ENCODE results near the gene CHRNA3. TPM values are rescaled to one million over a fixed set of nuclear protein-coding genes. Genes with fewer than 3 reads are reported as not detected.

Gene CHRNA3
- total and polyA plus RNA-seq, 2 experiments from 2014 or later: 1.7 to 2.3 TPM

DNA sequence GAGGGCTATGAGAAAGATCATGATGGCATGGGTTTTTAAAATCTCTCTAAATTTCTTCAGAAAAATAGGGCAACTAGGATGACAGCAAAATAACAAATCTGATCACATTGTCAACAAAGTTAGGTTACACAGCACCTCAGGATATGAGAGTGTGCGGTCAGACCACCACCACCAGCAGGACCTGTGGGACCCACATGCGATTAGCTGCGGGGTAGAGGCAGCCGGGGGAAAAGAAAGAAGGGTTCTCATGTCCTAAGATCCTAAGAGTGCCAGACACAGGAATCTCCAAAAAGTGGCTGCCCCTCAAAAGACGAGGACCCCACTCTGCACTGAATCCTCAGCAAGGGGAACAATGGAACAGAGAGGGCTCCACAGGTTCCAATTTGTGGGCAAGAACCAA is 15.6 kb downstream of the CHRNA3 start:
- H3K4me2 ChIP-seq: no peak overlapping the region
- WGBS (ENCODE audit: low lambda C conversion rate, missing lambda C conversion rate): 96% methylated on average over 5 of the region's 5 CpGs
- no peak for TF ChIP-seq EZH2phosphoT487 (IDR thresholded peaks at IDR 0.05; ENCODE audit: low read depth, severe bottlenecking, unreplicated experiment)
- TF ChIP-seq EZH2 (IDR thresholded peaks at IDR 0.05; ENCODE audit: borderline replicate concordance): no peak
- TF ChIP-seq, protein P1, sequence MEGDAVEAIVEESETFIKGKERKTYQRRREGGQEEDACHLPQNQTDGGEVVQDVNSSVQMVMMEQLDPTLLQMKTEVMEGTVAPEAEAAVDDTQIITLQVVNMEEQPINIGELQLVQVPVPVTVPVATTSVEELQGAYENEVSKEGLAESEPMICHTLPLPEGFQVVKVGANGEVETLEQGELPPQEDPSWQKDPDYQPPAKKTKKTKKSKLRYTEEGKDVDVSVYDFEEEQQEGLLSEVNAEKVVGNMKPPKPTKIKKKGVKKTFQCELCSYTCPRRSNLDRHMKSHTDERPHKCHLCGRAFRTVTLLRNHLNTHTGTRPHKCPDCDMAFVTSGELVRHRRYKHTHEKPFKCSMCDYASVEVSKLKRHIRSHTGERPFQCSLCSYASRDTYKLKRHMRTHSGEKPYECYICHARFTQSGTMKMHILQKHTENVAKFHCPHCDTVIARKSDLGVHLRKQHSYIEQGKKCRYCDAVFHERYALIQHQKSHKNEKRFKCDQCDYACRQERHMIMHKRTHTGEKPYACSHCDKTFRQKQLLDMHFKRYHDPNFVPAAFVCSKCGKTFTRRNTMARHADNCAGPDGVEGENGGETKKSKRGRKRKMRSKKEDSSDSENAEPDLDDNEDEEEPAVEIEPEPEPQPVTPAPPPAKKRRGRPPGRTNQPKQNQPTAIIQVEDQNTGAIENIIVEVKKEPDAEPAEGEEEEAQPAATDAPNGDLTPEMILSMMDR (IDR thresholded peaks at IDR 0.05; ENCODE audit: poor library complexity): no peak
- no peaks in the 10 kb centered on the region for H3K79me2 ChIP-seq
- no peaks in the 10 kb centered on the region for H4K20me1 ChIP-seq (ENCODE audit: insufficient read depth, poor library complexity, severe bottlenecking)
- DNase-seq (ENCODE audit: low spot score): no peak
- no peaks in the 10 kb centered on the region for H3K27me3 ChIP-seq
- no peaks in the 10 kb centered on the region for H3K36me3 ChIP-seq (replicated peaks; ENCODE audit: insufficient read depth, low read depth)
- H3K9me2 ChIP-seq (replicated peaks; ENCODE audit: insufficient read depth): no peaks in the 10 kb centered on the region
- H3K9me3 ChIP-seq (ENCODE audit: low read depth): no peaks in the 10 kb centered on the region
- no peak overlapping the region for H3K4me3 ChIP-seq
- no peaks in the 10 kb centered on the region for H3K4me1 ChIP-seq (ENCODE audit: insufficient read depth)
- H2AFZ ChIP-seq: no peak overlapping the region
- H3K27ac ChIP-seq: no peak overlapping the region

DNA sequence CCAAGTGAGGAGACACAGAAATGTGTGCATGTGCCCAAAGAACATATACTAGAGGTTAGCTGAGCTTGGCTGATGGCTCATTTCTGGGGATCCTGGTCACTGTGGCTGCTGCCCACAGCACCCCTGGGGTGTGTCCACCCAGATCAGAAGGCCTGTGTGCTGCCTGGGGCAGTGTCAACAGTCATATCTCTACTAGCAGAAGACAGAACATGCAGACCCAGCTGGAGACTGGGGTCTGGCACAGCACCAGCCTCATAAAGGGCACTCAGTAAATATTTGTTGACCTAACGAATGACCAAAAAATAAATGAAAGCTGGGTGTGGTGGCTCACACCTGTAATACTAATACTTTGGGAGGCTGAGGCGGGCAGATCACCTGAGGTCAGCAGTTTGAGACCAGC is 16.4 kb downstream of the CHRNA3 start:
- no peak for DNase-seq (ENCODE audit: low spot score)
- no peaks in the 10 kb centered on the region for H3K9me2 ChIP-seq (replicated peaks; ENCODE audit: insufficient read depth)
- no peaks in the 10 kb centered on the region for H3K4me1 ChIP-seq (ENCODE audit: insufficient read depth)
- H3K27me3 ChIP-seq: no peaks in the 10 kb centered on the region
- no peaks in the 10 kb centered on the region for H4K20me1 ChIP-seq (ENCODE audit: insufficient read depth, poor library complexity, severe bottlenecking)
- H3K27ac ChIP-seq: no peak overlapping the region
- TF ChIP-seq EZH2phosphoT487 (IDR thresholded peaks at IDR 0.05; ENCODE audit: low read depth, severe bottlenecking, unreplicated experiment) (no peak), EZH2 (IDR thresholded peaks at IDR 0.05; ENCODE audit: borderline replicate concordance) (no peak)
- TF ChIP-seq, protein P1 (IDR thresholded peaks at IDR 0.05; ENCODE audit: poor library complexity): no peak
- no peak overlapping the region for H2AFZ ChIP-seq
- no peaks in the 10 kb centered on the region for H3K36me3 ChIP-seq (replicated peaks; ENCODE audit: insufficient read depth, low read depth)
- H3K9me3 ChIP-seq (ENCODE audit: low read depth): no peaks in the 10 kb centered on the region
- WGBS (ENCODE audit: low lambda C conversion rate, missing lambda C conversion rate): 82% methylated on average over 2 of the region's 2 CpGs
- H3K4me2 ChIP-seq: no peak overlapping the region
- H3K79me2 ChIP-seq: no peaks in the 10 kb centered on the region
- H3K4me3 ChIP-seq: no peak overlapping the region

DNA sequence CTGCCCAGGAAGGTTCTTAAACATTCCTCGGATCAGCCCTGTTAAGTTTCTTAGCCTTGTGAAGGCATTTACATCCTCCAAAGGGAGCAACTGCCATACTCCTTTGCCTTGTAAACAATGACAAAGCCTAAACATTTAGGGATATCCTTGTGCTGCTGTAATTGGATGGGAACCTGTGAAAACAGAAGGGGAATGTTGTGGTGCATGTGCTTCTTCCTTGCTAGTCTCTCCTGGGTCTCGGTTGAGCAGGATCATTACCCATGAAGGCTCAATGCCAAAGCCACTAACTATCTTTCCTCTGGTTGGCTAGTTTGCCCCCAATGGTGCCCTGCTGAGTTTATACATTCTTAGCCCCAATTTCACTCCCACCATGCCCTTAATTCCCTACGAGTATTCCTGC is 17.3 kb downstream of the CHRNA3 start:
- DNase-seq (ENCODE audit: low spot score): no peak
- Histone ChIP-seq H4K20me1 (ENCODE audit: insufficient read depth, poor library complexity, severe bottlenecking) (no peaks in the 10 kb centered on the region), H3K36me3 (replicated peaks; ENCODE audit: insufficient read depth, low read depth) (no peaks in the 10 kb centered on the region), H3K9me2 (replicated peaks; ENCODE audit: insufficient read depth) (no peaks in the 10 kb centered on the region), H3K27ac (no peak overlapping the region), H3K4me1 (ENCODE audit: insufficient read depth) (no peaks in the 10 kb centered on the region), H3K27me3 (no peaks in the 10 kb centered on the region), H3K79me2 (no peaks in the 10 kb centered on the region), H2AFZ (no peak overlapping the region), H3K4me2 (no peak overlapping the region), H3K9me3 (ENCODE audit: low read depth) (no peaks in the 10 kb centered on the region), H3K4me3 (no peak overlapping the region)
- 71% methylated on average over 3 of the region's 3 CpGs for WGBS (ENCODE audit: low lambda C conversion rate, missing lambda C conversion rate)
- no peak for TF ChIP-seq EZH2 (IDR thresholded peaks at IDR 0.05; ENCODE audit: borderline replicate concordance)
- TF ChIP-seq, protein P1 (IDR thresholded peaks at IDR 0.05; ENCODE audit: poor library complexity): no peak

DNA sequence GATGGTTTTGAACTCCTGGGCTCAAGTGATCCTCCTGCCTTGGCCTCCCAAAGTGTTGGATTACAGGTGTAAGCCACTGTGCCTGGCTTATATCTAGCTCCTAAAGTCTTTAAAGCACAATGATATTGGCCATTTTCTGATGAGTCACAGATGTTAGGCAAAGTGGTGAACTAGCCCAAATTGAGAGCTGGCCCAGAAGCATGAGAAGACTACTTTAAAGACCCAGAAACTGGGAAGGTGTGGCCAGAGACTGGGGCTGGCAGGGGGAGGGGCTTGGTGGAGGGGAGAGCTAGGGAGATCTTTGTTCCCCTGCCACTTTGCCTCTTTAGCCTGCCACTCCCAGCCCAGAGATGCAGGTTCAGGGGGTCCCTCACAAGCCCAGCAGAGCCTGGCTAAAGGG is 21.6 kb downstream of the CHRNA3 start:
- Histone ChIP-seq H3K27ac (no peak overlapping the region), H3K36me3 (replicated peaks; ENCODE audit: insufficient read depth, low read depth) (no peaks in the 10 kb centered on the region), H3K79me2 (no peaks in the 10 kb centered on the region), H3K4me3 (no peak overlapping the region), H4K20me1 (ENCODE audit: insufficient read depth, poor library complexity, severe bottlenecking) (no peaks in the 10 kb centered on the region), H2AFZ (no peak overlapping the region), H3K4me2 (no peak overlapping the region), H3K9me2 (replicated peaks; ENCODE audit: insufficient read depth) (no peaks in the 10 kb centered on the region), H3K4me1 (ENCODE audit: insufficient read depth) (no peaks in the 10 kb centered on the region), H3K9me3 (ENCODE audit: low read depth) (no peaks in the 10 kb centered on the region), H3K27me3 (no peaks in the 10 kb centered on the region)
- no peak for DNase-seq (ENCODE audit: low spot score)
- TF ChIP-seq EZH2phosphoT487 (IDR thresholded peaks at IDR 0.05; ENCODE audit: low read depth, severe bottlenecking, unreplicated experiment) (no peak), EZH2 (IDR thresholded peaks at IDR 0.05; ENCODE audit: borderline replicate concordance) (no peak)
- TF ChIP-seq, protein P1 (IDR thresholded peaks at IDR 0.05; ENCODE audit: poor library complexity): no peak
